ENCODE measurements around the gene DPYSL5.

DNA sequence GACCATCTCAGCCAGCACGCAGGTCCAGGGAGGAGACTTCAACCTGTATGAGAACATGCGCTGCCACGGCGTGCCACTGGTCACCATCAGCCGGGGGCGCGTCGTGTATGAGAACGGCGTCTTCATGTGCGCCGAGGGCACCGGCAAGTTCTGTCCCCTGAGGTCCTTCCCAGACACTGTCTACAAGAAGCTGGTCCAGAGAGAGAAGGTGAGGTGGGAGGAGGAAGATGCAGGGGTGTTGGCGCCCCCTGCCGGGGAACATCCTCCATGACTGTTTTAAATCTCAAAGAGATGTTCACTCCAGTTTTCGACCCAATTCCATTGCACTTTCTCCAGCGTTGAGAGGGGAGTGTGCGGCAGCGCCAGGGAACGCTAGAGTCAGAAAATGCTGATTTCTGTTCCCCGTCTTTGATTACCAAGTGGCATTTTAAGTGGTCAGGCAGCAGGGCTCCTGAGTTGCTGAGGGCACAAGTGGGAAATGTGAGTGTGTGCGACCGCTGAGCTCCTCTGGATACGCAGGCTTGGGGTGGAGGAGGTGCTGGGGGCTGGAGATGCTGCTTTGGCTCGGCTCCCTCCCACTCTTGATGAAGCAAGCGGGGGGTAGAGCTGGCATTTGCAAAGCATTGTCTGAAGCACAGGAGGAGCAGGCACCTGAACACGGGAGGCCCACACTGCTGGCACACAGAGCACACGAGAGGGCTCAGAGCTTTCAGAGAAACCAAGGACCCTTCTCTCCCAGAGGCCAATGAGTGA, 94.8 kb downstream of the DPYSL5 start:
- TF ChIP-seq FOXM1 (IDR thresholded peaks at IDR 0.05; ENCODE audit: borderline replicate concordance) (no peak), BHLHE40 (IDR thresholded peaks at IDR 0.05; ENCODE audit: borderline replicate concordance) (no peak), SP1 (IDR thresholded peaks at IDR 0.05) (no peak), LEF1 (IDR thresholded peaks at IDR 0.05; ENCODE audit: borderline replicate concordance) (no peak), ARNT (IDR thresholded peaks at IDR 0.05) (no peak), PKNOX1 (IDR thresholded peaks at IDR 0.05) (no peak), ZNF384 (IDR thresholded peaks at IDR 0.05) (no peak), SUZ12 (IDR thresholded peaks at IDR 0.05) (no peak), CTBP1 (IDR thresholded peaks at IDR 0.05; ENCODE audit: borderline replicate concordance) (no peak)

All from HEK293T (cell line).